ENCODE measurements around the gene TNFRSF1A. TPM values are rescaled to one million over a fixed set of nuclear protein-coding genes. Genes with fewer than 3 reads are reported as not detected.

TNFRSF1A gene
- total RNA-seq, 1 experiment from 2014 or later, result 79.0 TPM

DNA sequence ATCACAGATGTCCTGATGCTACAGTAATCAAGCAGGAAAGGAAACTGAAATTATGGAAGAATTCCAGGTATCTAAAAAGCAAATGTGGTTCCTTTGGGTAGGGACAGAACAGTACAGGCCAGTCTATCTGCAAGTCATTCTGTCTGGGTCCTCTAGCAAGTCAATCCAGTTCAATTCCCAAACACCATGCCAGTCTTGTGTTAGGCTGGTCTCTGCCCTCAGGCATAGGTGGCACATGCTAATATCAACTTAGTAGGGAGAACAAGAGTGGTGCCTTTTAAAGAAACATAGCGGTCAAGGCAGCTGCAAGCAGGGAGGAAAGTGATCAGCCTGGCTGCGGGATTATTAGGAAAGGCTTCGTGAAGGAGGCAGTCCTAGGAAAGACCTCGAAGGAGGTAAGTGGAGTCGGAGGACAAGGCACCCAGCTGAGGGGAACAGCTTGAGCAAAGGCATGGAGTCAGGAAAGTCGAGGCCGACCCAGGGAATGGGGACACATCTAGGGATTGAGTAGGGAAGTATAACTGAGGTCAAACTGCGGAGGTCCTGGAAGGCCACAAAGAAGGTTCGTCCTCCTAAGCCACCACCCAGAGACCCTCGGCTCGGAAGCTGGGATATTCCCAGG, 35.2 kb downstream of the TNFRSF1A start:
- H3K27me3 ChIP-seq (replicated peaks; ENCODE audit: control insufficient read depth, insufficient read depth, low read length), result no peaks in the 10 kb centered on the region
- ChIA-PET CTCF (no interaction called here), POLR2A (no interaction called here)
- DNase-seq, result no peak
- TF ChIP-seq, protein P1, sequence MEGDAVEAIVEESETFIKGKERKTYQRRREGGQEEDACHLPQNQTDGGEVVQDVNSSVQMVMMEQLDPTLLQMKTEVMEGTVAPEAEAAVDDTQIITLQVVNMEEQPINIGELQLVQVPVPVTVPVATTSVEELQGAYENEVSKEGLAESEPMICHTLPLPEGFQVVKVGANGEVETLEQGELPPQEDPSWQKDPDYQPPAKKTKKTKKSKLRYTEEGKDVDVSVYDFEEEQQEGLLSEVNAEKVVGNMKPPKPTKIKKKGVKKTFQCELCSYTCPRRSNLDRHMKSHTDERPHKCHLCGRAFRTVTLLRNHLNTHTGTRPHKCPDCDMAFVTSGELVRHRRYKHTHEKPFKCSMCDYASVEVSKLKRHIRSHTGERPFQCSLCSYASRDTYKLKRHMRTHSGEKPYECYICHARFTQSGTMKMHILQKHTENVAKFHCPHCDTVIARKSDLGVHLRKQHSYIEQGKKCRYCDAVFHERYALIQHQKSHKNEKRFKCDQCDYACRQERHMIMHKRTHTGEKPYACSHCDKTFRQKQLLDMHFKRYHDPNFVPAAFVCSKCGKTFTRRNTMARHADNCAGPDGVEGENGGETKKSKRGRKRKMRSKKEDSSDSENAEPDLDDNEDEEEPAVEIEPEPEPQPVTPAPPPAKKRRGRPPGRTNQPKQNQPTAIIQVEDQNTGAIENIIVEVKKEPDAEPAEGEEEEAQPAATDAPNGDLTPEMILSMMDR (IDR thresholded peaks at IDR 0.05; ENCODE audit: insufficient read depth in 1 of 2, low read depth in 1 of 2, low read length in 1 of 2, severe bottlenecking in 1 of 2, unreplicated experiment in 1 of 2), result no peak
- no TSS peak for BruUV-seq (replicated peaks)
- H3K4me3 Mint-ChIP-seq (ENCODE audit: unreplicated experiment), result no peak overlapping the region
- peaks cover 55% of the 10 kb centered on the region for H3K4me1 ChIP-seq
- no peaks in the 10 kb centered on the region for H3K9me3 Mint-ChIP-seq (ENCODE audit: unreplicated experiment)
- intact Hi-C loops (cut with micrococcal nuclease; ENCODE audit: unreplicated experiment), result no loop called here
- no peak overlapping the region for H3K4me3 ChIP-seq (ENCODE audit: low read depth, low read length)
- peak overlapping the region; percentile 37 for H3K27ac Mint-ChIP-seq (ENCODE audit: unreplicated experiment)
- no peaks in the 10 kb centered on the region for H3K9me3 ChIP-seq
- H3K36me3 ChIP-seq (ENCODE audit: control insufficient read depth, insufficient read depth, low read length), result no peaks in the 10 kb centered on the region
- peaks cover 10% of the 10 kb centered on the region for H3K36me3 Mint-ChIP-seq (ENCODE audit: insufficient read depth, unreplicated experiment)
- H3K4me1 Mint-ChIP-seq (ENCODE audit: low read depth, unreplicated experiment), result peaks cover 46% of the 10 kb centered on the region
- H3K27me3 Mint-ChIP-seq (ENCODE audit: insufficient read depth, unreplicated experiment), result no peaks in the 10 kb centered on the region

DNA sequence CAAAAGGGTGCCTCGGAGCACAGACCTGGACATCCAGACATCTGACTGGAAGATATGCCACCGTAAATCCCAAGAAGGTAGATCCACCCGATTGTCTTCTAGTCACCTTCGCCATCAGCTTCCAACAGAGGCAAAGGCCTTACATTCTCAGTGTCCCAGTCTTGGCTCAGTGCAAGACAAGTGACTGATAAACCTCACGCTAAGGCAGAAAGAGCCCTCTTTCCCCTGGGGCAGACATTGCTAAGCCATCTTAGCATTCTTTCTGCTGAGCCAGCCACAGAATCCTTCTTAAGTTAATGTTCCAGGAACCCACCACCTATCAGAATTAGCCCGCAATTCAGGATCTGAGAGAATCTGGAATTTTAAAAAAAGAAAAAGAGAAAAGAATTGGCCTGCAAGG, 35.7 kb downstream of the TNFRSF1A start:
- peaks cover 49% of the 10 kb centered on the region for H3K4me1 ChIP-seq
- BruUV-seq (replicated peaks), result no TSS peak
- Mint-ChIP-seq H3K36me3 (ENCODE audit: insufficient read depth, unreplicated experiment) (peaks cover 10% of the 10 kb centered on the region), H3K9me3 (ENCODE audit: unreplicated experiment) (no peaks in the 10 kb centered on the region), H3K27me3 (ENCODE audit: insufficient read depth, unreplicated experiment) (no peaks in the 10 kb centered on the region), H3K27ac (ENCODE audit: unreplicated experiment) (peak overlapping the region; percentile 37), H3K4me1 (ENCODE audit: low read depth, unreplicated experiment) (peaks cover 46% of the 10 kb centered on the region), H3K4me3 (ENCODE audit: unreplicated experiment) (no peak overlapping the region)
- no peaks in the 10 kb centered on the region for H3K27me3 ChIP-seq (replicated peaks; ENCODE audit: control insufficient read depth, insufficient read depth, low read length)
- ChIA-PET CTCF (no interaction called here), POLR2A (interaction anchor here (0.5 to 0.6 kb wide), 2 partner anchors 16 to 103 kb away, joined by 5 to 11 read pairs; no protein-coding TSS in a partner anchor)
- no peaks in the 10 kb centered on the region for H3K9me3 ChIP-seq
- DNase-seq, result no peak
- intact Hi-C loops (cut with micrococcal nuclease; ENCODE audit: unreplicated experiment), result no loop called here
- H3K36me3 ChIP-seq (ENCODE audit: control insufficient read depth, insufficient read depth, low read length), result no peaks in the 10 kb centered on the region
- TF ChIP-seq, protein P1 (IDR thresholded peaks at IDR 0.05; ENCODE audit: insufficient read depth in 1 of 2, low read depth in 1 of 2, low read length in 1 of 2, severe bottlenecking in 1 of 2, unreplicated experiment in 1 of 2), result no peak
- no peak overlapping the region for H3K4me3 ChIP-seq (ENCODE audit: low read depth, low read length)

DNA sequence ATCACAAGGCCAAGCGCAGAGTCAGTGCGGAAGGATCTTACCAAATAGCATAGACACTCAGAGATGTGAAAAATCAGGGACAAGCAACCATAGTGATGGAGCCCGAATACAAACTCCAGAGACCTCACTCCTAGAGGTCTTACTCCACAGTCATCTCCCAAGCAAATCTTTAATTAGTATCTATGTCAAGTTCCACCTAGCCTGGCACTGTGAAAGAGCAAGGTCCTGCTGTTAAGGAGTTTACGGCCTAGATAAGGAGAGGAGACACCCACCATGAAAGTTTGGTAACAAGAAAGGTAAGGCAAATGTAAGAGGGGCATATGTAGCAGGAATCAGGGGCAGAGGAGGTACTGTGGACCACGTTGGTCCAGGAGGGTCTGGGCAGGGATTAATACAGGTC, 38.8 kb downstream of the TNFRSF1A start:
- Mint-ChIP-seq H3K4me1 (ENCODE audit: low read depth, unreplicated experiment) (peaks cover 44% of the 10 kb centered on the region), H3K9me3 (ENCODE audit: unreplicated experiment) (no peaks in the 10 kb centered on the region), H3K4me3 (ENCODE audit: unreplicated experiment) (no peak overlapping the region), H3K36me3 (ENCODE audit: insufficient read depth, unreplicated experiment) (peaks cover 8% of the 10 kb centered on the region), H3K27ac (ENCODE audit: unreplicated experiment) (no peak overlapping the region), H3K27me3 (ENCODE audit: insufficient read depth, unreplicated experiment) (no peaks in the 10 kb centered on the region)
- POLR2A ChIA-PET, result interaction anchor here (0.6 kb wide), 1 partner anchor 793 kb away, joined by 7 read pairs; no protein-coding TSS in a partner anchor
- TF ChIP-seq, protein P1 (IDR thresholded peaks at IDR 0.05; ENCODE audit: insufficient read depth in 1 of 2, low read depth in 1 of 2, low read length in 1 of 2, severe bottlenecking in 1 of 2, unreplicated experiment in 1 of 2), result no peak
- H3K36me3 ChIP-seq (ENCODE audit: control insufficient read depth, insufficient read depth, low read length), result no peaks in the 10 kb centered on the region
- no peak overlapping the region for H3K4me3 ChIP-seq (ENCODE audit: low read depth, low read length)
- no TSS peak for BruUV-seq (replicated peaks)
- DNase-seq, result no peak
- intact Hi-C loops (cut with micrococcal nuclease; ENCODE audit: unreplicated experiment), result no loop called here
- no peaks in the 10 kb centered on the region for H3K27me3 ChIP-seq (replicated peaks; ENCODE audit: control insufficient read depth, insufficient read depth, low read length)
- CTCF ChIA-PET, result interaction anchor here (0.6 kb wide), 1 partner anchor 25 kb away, joined by 6 read pairs; no protein-coding TSS in a partner anchor
- no peaks in the 10 kb centered on the region for H3K9me3 ChIP-seq
- H3K4me1 ChIP-seq, result peaks cover 47% of the 10 kb centered on the region

Measured in Caco-2 (cell line).